Fibroblast of pulmonary artery (primary cell): ENCODE results near the gene PRDM16.

Experiments
- DNase-seq: peaks from one replicate; pipeline ENCODE4 v3.0.0-alpha.2; 2010; ENCODE audit warnings: low read depth
- H3K4me3 ChIP-seq: replicated peaks from 2 replicates; pipeline ENCODE4 v1.5.1; 2011; ENCODE audit warnings: low read depth, mild to moderate bottlenecking, control low read depth, low read length, moderate library complexity
- CTCF ChIP-seq: IDR thresholded peaks from 2 replicates; pipeline ENCODE4 v1.5.1; 2011; ENCODE audit warnings: mild to moderate bottlenecking, control low read depth, low read length, inconsistent platforms; ENCODE audit errors: missing control alignments

PRDM16 gene

DNA sequence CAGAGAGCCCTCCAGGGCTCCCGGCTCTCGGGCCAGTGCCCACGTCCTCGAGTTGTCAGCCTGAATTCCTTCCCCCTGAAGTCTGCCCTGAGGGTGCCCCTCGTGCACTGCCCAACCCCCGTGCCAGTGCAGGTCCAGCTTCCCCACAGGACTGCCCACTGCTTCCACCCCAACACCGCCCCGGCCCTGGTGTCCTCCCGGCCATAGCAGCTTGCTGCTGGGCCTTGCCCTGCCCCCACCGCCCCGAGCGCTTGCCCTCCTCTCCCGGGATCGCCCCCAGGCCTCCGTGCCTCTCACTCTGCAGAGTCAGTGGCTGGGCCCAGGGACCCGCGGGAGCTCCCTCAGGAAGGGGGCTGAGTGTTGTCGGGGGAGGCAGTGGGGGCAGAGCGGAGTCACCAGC is 361.4 kb downstream of the PRDM16 start:
- DNase-seq, result no peak
- TF ChIP-seq CTCF, result no peak

GRCh38 chr1:3430820-3431219 is 361.8 kb downstream of the PRDM16 start:
- DNase-seq, result no peak
- no peak for TF ChIP-seq CTCF
- no peak overlapping the region for H3K4me3 ChIP-seq

More for the DNA sequence above, 361.4 kb downstream of the PRDM16 start:
- no peak overlapping the region for H3K4me3 ChIP-seq

GRCh38 chr1:3431266-3431665 is 362.3 kb downstream of the PRDM16 start:
- no peak for DNase-seq
- no peak for TF ChIP-seq CTCF
- H3K4me3 ChIP-seq, result no peak overlapping the region

DNA sequence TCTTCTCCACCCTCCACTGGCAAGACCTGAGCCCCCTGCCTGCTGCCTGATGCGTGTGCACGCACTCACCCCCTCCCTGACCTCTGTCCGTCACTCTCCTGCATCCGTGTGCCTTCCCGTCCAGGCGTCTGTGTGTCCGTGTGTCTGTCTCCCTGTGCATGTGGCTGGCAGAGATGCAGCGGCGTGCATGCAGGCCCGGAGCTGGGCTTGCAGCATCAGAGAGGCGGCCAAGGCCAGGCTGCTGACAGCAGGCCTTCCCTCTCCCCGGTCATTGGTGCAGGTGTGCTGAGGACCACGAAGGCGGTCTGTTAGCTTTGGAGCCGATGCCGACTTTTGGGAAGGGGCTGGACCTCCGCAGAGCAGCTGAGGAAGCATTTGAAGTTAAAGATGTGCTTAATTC is 362.7 kb downstream of the PRDM16 start:
- no peak for DNase-seq
- no peak for TF ChIP-seq CTCF
- H3K4me3 ChIP-seq, result no peak overlapping the region

- no peak for DNase-seq
- no peak overlapping the region for H3K4me3 ChIP-seq
- TF ChIP-seq CTCF, result no peak
Measured at GRCh38 chr1:3432306-3432705, 363.3 kb downstream of the PRDM16 start.

DNA sequence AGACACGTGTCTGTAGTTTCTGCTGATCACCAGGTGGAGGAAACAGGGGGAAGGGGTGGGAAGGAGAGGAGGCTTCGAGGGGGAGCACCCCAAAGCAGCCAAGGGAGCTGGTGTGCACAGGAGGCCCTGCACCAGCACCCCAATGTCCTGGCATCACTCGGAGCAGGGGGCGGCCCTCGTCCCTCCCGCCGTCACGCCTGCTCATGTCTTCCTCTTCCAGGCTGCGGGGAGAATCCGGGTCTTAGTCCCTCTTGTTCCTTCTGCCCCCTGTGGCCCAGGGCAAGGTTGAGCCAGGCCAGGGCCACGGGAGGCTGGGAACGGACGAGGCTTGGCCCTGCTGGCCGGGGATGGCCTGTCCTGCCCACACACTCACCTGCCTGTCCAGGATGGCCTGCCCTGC is 364.1 kb downstream of the PRDM16 start:
- no peak for TF ChIP-seq CTCF
- DNase-seq, result no peak
- no peak overlapping the region for H3K4me3 ChIP-seq

DNA sequence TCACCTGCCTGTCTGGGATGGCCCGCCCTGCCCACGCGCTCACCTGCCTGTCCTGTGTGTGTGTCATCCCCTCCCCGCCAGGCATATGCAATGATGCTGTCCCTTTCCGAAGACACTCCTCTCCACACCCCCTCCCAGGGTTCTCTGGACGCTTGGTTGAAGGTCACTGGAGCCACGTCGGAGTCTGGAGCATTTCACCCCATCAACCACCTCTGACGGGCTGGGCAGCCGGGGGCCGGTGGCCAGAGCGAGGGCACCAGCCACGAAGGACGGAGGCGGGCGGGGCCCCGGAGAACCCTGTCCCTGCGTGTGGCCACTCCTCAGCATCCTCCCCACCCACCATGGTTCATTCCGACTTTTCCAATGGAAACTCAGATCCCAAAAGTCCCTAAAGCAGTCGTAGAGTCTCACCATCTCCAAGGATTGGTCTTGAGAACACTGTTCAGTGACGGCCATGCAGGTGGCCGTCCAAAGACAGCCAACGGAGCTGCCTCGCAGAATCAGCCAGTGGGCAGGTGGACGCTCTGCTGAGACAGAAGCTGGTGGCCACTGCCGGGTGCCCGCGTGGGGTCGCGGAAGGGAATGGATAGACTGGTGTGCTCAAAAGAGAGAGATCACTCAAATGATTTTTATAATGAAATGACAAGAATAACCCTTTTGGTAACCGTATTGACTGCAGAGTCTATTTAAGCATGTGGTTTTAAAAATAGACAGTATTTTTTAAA is 364.8 kb downstream of the PRDM16 start:
- no peak for DNase-seq
- no peak overlapping the region for H3K4me3 ChIP-seq
- TF ChIP-seq CTCF, result no peak
